HCT116 (cell line): ENCODE measurements around the gene CALML6. TPM values are rescaled to one million over a fixed set of nuclear protein-coding genes. Genes with fewer than 3 reads are reported as not detected.

ENCODE experiments used
- ATAC-seq: fragments of 200-7000 bp; cut with Tn5 transposase; 2 replicates; pipeline ENCODE4 v1.9.1; 2020; ENCODE audit warnings: mild to moderate bottlenecking, moderate library complexity
- BruUV-seq: library from RNA; stranded (reverse); fragments of 400-500 nt; replicated peaks from 2 replicates; lab custom pipeline; 2021; lab: Mats Ljungman, UMichigan
- CTCF ChIA-PET: fragments of 300-600 bp; sonication (Branson Sonifier 250); formaldehyde crosslinking; loops from one replicate; lab custom pipeline; 2021; ENCODE audit warnings: antibody characterized with exemption; lab: Charles Lee
- POLR2A ChIA-PET: fragments of 300-600, 350-600 bp; sonication (Branson Sonifier 250); formaldehyde crosslinking; loops from one replicate; lab custom pipeline; 2021; ENCODE audit warnings: antibody characterized with exemption; lab: Charles Lee
- RAD21 ChIA-PET, 2 experiments: fragments of 300-600 bp; sonication (Branson Sonifier 250); formaldehyde crosslinking; loops; one replicate each; lab custom pipeline; 2023; ENCODE audit warnings: low total read pairs in 2 of 2; ENCODE audit not compliant: uncharacterized antibody in 2 of 2, unreplicated experiment in 2 of 2, low non-redundant PET in 1 of 2; lab: Charles Lee
- DNase-seq: peaks from one replicate; pipeline ENCODE4 v3.0.0-alpha.2; 2010; ENCODE audit warnings: low read depth, low spot score
- H2AFZ ChIP-seq: fragments of 200-600 bp; shearing (Covaris generic), sonication (generic); 2 replicates; pipeline ENCODE4 v1.6.1; 2017; ENCODE audit warnings: low read depth, mixed run types, mixed read lengths, antibody characterized with exemption, low read length; ENCODE audit not compliant: poor library complexity, severe bottlenecking
- H3K27ac ChIP-seq: 2 replicates; pipeline ENCODE4 v1.5.1; 2012; ENCODE audit warnings: low read depth, low read length
- H3K27me3 ChIP-seq: fragments of 200-600 bp; sonication (generic); 2 replicates; pipeline ENCODE4 v1.6.1; 2016; ENCODE audit warnings: mixed run types, low read length, mixed read lengths; ENCODE audit not compliant: insufficient read depth
- H3K36me3 ChIP-seq, 2 experiments: fragments of 200-500 bp in 1 of 2; fragments of 200-600 bp in 1 of 2; sonication (Bioruptor generic) in 1 of 2; sonication (generic) in 1 of 2; 2 replicates each; pipeline versions ENCODE4 v1.5.1 to v1.6.1; 2014 to 2016; ENCODE audit warnings: low read length in 2 of 2, inconsistent platforms in 1 of 2, mixed read lengths in 1 of 2, mixed run types in 1 of 2; ENCODE audit not compliant: insufficient read depth in 2 of 2, control insufficient read depth in 1 of 2
- H3K4me1 ChIP-seq, 2 experiments: fragments of 200-600 bp in 1 of 2; sonication (generic) in 1 of 2; 2 replicates each; pipeline versions ENCODE4 v1.5.1 to v1.6.1; 2012 to 2017; ENCODE audit warnings: low read length in 2 of 2, inconsistent platforms in 1 of 2, mild to moderate bottlenecking in 1 of 2, mixed read lengths in 1 of 2, mixed run types in 1 of 2, moderate library complexity in 1 of 2; ENCODE audit not compliant: insufficient read depth in 2 of 2, control insufficient read depth in 1 of 2
- H3K4me2 ChIP-seq: fragments of 200-600 bp; sonication (generic); 2 replicates; pipeline ENCODE4 v1.6.1; 2017; ENCODE audit warnings: mixed run types, low read length, mixed read lengths
- H3K4me3 ChIP-seq, 2 experiments: fragments of 200-600 bp in 1 of 2; sonication (generic) in 1 of 2; replicated peaks in 1 of 2; 2 replicates each; pipeline ENCODE4 v1.5.1; 2011 to 2016; ENCODE audit warnings: low read length in 2 of 2, control low read depth in 1 of 2, low read depth in 1 of 2, mild to moderate bottlenecking in 1 of 2, mixed read lengths in 1 of 2, mixed run types in 1 of 2
- H3K79me2 ChIP-seq: fragments of 200-600 bp; sonication (generic); 2 replicates; pipeline ENCODE4 v1.6.1; 2017; ENCODE audit warnings: mild to moderate bottlenecking, mixed run types, low read length, moderate library complexity, mixed read lengths; ENCODE audit not compliant: insufficient read depth
- H3K9ac ChIP-seq: fragments of 200-600 bp; sonication (generic); 2 replicates; pipeline ENCODE4 v1.6.1; 2016; ENCODE audit warnings: low read length, mixed read lengths
- H3K9me2 ChIP-seq: fragments of 200-600 bp; sonication (generic), shearing (Covaris generic); 2 replicates; pipeline ENCODE4 v1.6.1; 2017; ENCODE audit warnings: mixed run types, mild to moderate bottlenecking, moderate library complexity; ENCODE audit not compliant: insufficient read depth
- H3K9me3 ChIP-seq, 2 experiments: fragments of 200-500 bp in 1 of 2; fragments of 200-600 bp in 1 of 2; sonication (Bioruptor generic) in 1 of 2; sonication (generic) in 1 of 2; 2 replicates each; pipeline ENCODE4 v1.6.1; 2014 to 2017; ENCODE audit warnings: low read length in 2 of 2, mixed read lengths in 2 of 2, inconsistent platforms in 1 of 2, low read depth in 1 of 2, mild to moderate bottlenecking in 1 of 2, mixed run types in 1 of 2, moderate library complexity in 1 of 2; ENCODE audit not compliant: control insufficient read depth in 1 of 2, insufficient read depth in 1 of 2
- H4K20me1 ChIP-seq: fragments of 200-600 bp; sonication (generic), shearing (Covaris generic); 2 replicates; pipeline ENCODE4 v1.6.1; 2017; ENCODE audit warnings: mixed run types, mild to moderate bottlenecking, moderate library complexity; ENCODE audit not compliant: insufficient read depth
- EGR1 ChIP-seq: IDR thresholded peaks from 2 replicates; pipeline ENCODE4 v1.6.1; 2012; ENCODE audit warnings: low read depth
- EZH2 ChIP-seq: fragments of 200-600 bp; sonication (generic); IDR thresholded peaks from 2 replicates; pipeline ENCODE4 v1.6.1; 2017; ENCODE audit warnings: antibody characterized with exemption, mixed run types
- POLR2AphosphoS5 ChIP-seq: IDR thresholded peaks from 2 replicates; pipeline ENCODE4 v1.6.1; 2011; ENCODE audit warnings: mild to moderate bottlenecking, low read depth, low read length, moderate library complexity
- SIN3A ChIP-seq: IDR thresholded peaks from 2 replicates; pipeline ENCODE4 v1.6.1; 2012; ENCODE audit warnings: low read depth
- SP1 ChIP-seq: IDR thresholded peaks from 2 replicates; pipeline ENCODE4 v1.6.1; 2012; ENCODE audit warnings: low read depth
- SRF ChIP-seq: IDR thresholded peaks from 2 replicates; pipeline ENCODE4 v1.6.1; 2012; ENCODE audit warnings: low read depth
- intact Hi-C: fragments of 100-400 bp; cut with micrococcal nuclease; formaldehyde crosslinking; loops from 2 replicates; pipeline ENCODE4 v1.10.0; 2022
- total RNA-seq: library from RNA; stranded (reverse); gene quantifications from one replicate; pipeline ENCODE4 v1.2.1, GENCODE V29; 2021; ENCODE audit not compliant: unreplicated experiment

The CALML6 gene
- total RNA-seq, 1 experiment from 2014 or later: 2.3 TPM

GRCh38 chr1:1895060-1895418, 20.0 kb upstream of the CALML6 start (continued):
- TF ChIP-seq POLR2AphosphoS5: no peak
- TF ChIP-seq SIN3A: no peak
- TF ChIP-seq EZH2: no peak
- TF ChIP-seq EGR1: no peak
- no peak for TF ChIP-seq SP1
- TF ChIP-seq, all 23 proteins: peak for 0

GRCh38 chr1:1895456-1896336, 19.4 kb upstream of the CALML6 start:
- RAD21 ChIA-PET: no interaction called here
- H3K4me2 ChIP-seq: no peak overlapping the region
- BruUV-seq: no TSS peak
- no peaks in the 10 kb centered on the region for H4K20me1 ChIP-seq
- H3K9me2 ChIP-seq: no peaks in the 10 kb centered on the region
- H3K36me3 ChIP-seq: no peaks in the 10 kb centered on the region
- CTCF ChIA-PET: interaction anchor here (1.2 to 1.9 kb wide), 3 partner anchors 10 to 13 kb away, joined by 4 to 9 read pairs (median 5); no protein-coding TSS in a partner anchor
- DNase-seq: no peak
- peaks cover 32 to 49% of the 10 kb centered on the region in 2 experiments for H3K4me1 ChIP-seq
- no peaks in the 10 kb centered on the region for H3K9me3 ChIP-seq
- intact Hi-C loops: no loop called here
- no peak overlapping the region for H3K4me3 ChIP-seq
- no peak overlapping the region for H3K9ac ChIP-seq
- H3K27ac ChIP-seq: no peak overlapping the region; the same call in 1 of the 2 replicates
- no peak for TF ChIP-seq SRF
- TF ChIP-seq, all 23 proteins: peak for 0
- no peak for ATAC-seq
- no peak overlapping the region for H2AFZ ChIP-seq
- POLR2A ChIA-PET: interaction anchor here (1.6 to 2.0 kb wide), 2 partner anchors 10 to 13 kb away, joined by 5 read pairs; no protein-coding TSS in a partner anchor
- no peaks in the 10 kb centered on the region for H3K79me2 ChIP-seq
- H3K27me3 ChIP-seq: no peaks in the 10 kb centered on the region
